Stimulated activated CD4-positive, alpha-beta T cell treated with anti-CD3 and anti-CD28 coated beads, Interleukin-2, amount 100 ng/mL, for 24 hours (primary cell): ENCODE data around the gene XRCC5.

Experiments
- DNase-seq, 2 donors: peaks; one replicate each; pipeline ENCODE4 v3.0.0-alpha.2; 2020

XRCC5 gene

GRCh38 chr2:216161967-216162366 lies 52.8 kb downstream of the XRCC5 start:
- no peak for DNase-seq

DNA sequence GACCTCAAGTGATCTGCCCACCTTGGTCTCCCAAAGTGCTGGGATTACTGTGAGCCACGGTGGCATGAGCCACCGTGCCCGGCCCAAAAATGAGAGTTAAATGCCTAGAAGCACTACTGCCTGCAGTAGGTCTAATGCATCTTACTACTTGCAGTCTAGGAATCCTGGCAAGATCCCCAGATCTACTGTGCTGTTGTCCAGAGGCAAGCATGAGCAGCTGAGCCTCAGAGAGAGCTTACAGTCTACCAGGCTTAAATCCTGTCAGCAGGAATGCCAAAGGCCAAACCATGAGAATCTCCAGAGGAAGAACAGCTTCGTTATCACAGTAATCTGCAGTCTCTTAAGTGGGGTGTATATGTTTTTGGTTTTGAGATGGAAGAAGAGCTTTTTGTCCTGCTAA lies 54.4 kb downstream of the XRCC5 start:
- DNase-seq = no peak

- DNase-seq = no peak
Measured at GRCh38 chr2:216164087-216164486, 54.9 kb downstream of the XRCC5 start.

- DNase-seq = no peak
Measured at GRCh38 chr2:216164576-216164975, 55.4 kb downstream of the XRCC5 start.

GRCh38 chr2:216165711-216166110 lies 56.6 kb downstream of the XRCC5 start:
- no peak for DNase-seq

DNA sequence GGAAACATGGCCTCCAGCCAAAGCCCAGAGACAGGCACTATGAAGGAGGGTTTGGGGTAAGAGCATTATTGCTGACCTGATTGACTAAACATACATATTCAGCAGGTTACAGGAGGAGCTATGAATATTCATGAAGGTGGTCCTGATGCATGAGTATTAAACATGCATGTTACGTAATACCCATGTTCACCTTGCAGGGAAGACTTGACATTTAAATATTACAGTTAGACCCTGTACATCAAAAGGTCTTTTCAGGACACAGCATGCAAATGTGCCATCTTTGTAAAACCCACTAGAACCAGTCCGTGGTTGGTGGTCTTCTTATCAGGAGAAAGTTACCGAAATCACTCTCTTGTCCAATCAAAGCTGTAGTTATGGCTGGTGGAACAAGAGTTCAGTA lies 59.9 kb downstream of the XRCC5 start:
- no peak for DNase-seq

DNA sequence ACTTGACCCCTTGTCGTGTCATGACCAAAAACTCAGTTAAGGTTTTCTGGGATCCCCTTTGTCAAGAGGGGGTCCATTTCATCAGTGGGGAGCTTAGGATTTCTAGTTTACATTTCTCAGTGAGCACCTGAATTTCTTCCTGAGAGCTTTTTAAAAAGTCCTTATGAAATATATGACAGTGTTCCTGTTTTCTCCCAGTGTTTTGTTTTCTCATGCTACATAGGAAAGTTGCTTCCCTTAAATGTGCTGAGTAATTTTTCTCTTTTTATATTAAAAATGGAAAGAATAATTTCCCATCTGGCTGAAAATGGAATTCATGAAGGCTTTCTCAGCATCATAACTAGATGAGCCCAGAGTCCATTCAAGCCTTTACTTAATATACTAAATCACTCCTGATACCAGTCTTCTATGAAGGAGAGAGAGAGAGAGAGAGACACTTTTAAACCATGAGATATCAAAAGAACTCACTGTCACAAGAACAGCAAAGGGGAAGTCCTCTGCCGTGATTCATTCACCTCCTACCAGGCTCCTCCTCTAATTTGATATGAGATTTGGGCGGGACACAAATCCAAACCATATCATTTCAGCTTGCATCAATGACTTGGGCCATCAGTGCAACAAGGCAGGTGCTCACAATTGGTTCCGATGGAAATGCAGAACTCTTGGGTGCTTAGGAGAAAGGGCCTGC lies 61.1 kb downstream of the XRCC5 start:
- DNase-seq = no peak

DNA sequence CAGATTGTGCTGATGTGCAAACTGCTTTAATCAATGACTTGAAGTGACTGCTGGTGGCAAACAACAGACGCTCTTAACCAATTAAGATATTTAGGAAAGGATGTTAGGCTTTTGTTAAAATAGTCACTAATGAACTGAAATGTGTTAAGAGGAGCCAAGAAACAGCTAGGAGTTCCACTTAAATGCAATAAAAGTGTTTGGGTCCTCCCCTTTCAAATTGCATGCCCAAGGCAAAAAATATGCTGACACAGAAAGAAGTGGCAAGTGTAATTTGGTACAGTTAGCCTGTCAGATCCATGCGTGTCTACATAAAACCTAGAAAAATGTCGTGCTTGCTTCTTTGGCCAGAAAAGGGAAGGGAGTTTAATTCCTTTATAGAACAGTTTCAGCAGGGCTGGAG lies 61.9 kb downstream of the XRCC5 start:
- DNase-seq = no peak

DNA sequence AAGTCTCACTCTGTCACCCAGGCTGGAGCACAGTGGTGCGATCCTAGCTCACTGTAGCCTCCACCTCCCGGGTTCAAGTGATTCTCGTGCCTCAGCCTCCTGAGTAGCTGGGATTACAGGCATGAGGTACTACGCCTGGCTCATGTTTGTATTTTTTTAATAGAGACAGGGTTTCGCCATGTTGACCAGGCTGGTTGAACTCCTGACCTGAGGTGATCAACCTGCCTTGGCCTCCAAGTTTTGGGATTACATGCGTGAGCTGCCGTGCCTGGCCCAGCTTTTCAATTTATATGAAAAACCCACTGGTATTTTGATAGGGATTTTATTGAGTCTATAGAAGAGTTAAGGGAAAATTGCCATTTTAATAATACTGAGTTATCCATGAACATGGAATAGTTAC lies 63.3 kb downstream of the XRCC5 start:
- no peak for DNase-seq

- no peak for DNase-seq
Measured at GRCh38 chr2:216179015-216179414, 69.9 kb downstream of the XRCC5 start.

GRCh38 chr2:216181351-216181750 lies 72.2 kb downstream of the XRCC5 start:
- DNase-seq = no peak

DNA sequence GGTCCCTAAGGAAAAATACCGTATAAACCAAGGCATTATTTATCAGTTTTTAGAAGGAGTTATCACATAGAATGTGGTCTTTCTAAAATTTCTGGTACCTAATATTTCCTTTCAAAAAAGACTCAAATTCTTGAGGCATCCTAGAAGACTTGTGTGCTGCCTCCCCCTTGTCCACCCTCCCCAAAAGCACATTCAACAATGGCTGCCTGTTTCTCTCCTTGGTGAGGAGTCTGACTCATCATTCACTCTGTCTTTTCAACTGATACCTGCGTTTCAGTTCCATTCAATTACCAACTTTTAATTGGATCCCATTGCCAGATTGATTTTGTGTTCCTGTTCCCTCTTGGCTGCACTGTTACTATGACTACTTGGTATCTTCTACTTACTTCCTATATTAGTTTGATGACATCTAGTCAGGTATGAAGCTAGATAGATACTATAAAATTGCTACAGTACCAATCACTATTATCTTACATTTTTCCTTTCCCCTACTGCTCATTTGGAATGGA lies 72.9 kb downstream of the XRCC5 start:
- no peak for DNase-seq

GRCh38 chr2:216183462-216183861 lies 74.3 kb downstream of the XRCC5 start:
- DNase-seq = no peak

- DNase-seq = no peak
Measured at GRCh38 chr2:216188559-216188850, 79.4 kb downstream of the XRCC5 start.

- no peak for DNase-seq
Measured at GRCh38 chr2:216188956-216189355, 79.8 kb downstream of the XRCC5 start.

DNA sequence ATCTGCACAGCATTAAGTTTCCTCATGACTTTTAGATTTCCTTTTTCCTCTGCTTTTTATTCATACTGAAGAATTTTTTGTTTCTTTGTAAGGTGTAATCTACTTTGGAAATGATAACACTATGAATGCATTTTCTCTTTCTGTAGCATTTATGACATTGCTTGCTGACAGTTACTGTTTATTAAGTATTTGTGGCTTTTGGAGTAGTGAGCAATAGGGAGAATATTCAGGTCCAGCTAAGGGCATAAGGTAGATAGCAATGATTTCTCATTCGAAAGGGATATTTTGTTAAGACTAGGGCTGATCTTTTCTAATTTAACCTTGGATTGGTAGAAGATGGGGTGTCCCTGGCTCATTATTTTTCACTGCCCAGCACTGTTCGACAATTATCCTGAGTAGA lies 80.3 kb downstream of the XRCC5 start:
- DNase-seq = no peak

DNA sequence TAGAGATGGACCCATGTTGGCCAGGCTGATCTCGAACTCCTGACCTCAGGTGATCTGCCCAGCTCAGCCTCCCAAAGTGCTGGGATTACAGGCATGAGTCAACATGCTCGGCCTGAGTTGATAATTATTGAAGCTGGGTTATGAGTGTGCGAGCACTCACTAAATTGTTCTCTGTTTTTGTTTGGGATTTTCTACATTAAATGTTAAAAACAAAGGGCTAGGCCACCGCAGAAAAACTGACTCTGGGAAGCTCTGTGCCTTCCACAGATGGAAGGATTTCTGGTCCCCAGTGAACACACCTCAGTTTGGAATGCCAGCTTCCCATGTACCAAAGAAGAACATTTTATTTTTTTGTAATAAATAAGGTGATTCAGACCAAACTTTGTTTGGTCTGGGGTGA lies 83.0 kb downstream of the XRCC5 start:
- DNase-seq = no peak

DNA sequence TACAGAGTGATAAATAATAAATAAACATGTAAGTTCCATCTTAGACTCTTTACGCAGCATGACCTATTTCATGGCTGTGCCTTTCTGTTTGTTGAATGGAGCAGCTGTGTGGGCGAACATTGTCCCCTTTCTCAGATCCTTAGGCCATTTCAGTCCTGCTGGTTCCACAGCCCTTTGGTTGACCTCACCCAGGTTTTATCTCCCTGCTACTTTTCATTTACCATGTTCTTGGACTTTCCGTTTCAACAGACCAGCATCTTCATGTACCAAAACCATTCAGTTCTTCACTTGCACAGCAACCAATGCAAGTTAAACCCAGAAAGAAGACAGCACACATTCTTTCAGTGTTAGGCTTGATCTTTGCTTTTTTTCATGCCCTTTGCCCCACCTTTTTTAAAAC lies 83.8 kb downstream of the XRCC5 start:
- no peak for DNase-seq

- no peak for DNase-seq
Measured at GRCh38 chr2:216194013-216194412, 84.9 kb downstream of the XRCC5 start.

DNA sequence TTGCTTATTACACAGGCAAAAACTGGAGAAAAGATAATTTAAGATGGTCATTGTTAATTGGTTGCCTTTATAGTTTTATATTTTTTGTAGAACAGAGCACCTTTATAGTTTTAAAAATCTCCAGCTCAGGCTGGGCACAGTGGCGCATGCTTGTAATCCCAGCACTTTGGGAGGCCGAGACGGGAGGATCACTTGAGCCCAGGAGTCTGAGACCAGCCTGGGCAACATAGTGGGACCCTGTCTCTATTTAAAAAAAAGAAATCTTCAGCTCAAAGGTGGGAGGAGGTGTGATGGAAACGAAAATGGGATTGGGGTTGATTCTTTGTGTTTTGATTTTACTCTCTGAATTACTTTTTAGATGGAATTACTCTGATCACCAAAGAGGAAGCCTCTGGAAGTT lies 85.4 kb downstream of the XRCC5 start:
- no peak for DNase-seq

DNA sequence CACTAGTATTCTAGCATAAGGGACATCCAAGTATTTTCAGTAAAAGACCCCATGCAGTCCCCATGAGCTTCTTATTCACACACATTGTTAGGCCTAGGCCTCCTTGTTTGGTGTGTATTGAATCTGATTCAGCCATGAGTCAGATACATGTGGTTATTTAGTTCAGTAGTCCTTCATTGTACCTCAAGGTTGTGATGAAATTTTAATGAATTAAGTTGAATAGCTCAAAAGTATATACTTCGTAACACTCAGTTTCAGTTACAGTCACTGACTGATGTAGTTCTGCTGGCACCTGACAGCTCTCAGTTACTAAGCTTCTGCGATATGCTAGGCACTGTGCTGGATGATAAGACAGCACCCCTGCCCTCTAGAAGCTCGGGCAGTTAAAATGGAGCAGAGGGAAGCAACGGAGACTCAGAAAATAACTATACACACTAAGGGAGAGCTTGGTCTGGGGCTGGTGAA lies 86.4 kb downstream of the XRCC5 start:
- DNase-seq = no peak

DNA sequence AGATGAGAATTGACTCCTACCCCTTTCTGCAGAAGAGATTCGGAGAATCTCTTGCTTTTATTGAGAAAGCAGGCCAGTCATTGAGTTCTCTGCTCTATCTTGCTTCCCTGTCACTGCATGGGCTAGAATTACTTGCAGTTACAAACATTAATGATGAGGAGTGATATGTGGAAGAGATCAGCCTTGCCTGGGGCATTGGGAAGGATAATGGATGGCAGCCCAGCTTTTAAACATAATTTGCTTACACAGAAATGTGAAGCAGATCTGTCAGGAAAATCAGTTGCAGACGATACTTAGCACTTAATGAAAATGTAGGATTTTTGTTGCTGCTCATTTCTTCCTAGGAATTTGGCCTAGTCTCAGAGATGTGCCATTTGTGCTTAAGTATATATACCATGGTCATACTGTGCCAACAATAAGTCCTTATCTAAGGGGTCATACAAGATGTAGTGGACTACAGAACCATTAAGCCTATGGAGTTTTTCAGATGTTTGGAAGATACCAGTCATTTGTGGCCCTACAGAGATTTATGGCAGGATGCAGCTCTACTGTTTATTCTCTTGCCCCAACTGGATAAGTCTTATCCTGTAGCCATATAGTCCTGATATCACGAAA lies 92.7 kb downstream of the XRCC5 start:
- DNase-seq = no peak

DNA sequence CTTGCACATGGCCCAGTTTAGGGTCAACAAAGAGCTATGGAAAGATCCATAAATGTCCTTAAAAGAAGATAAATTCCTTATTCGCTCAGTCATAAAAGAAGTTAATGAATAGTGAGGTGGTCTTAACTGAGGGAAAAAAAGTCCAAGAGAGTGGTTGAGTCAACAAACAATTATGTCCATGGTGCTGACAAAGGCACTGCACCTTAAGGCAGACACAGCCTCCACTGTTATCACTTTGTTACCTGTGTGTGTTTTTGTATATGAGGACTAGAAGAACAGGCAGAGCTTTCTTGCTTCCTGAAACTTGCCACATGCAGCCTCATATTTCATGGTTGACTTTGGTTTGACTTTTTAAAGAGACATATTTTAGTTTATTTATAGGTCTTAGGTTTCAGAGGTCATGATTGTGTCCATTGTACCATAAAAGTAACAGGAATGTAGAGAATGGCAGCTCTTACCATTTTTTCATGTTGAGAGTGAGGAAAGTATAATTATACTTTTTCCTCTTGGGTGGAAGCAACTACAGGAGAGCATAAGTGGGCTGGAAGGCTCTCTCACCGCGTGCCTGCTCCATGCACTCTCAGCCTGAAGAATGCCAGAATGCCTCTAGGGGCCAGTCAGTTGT lies 93.6 kb downstream of the XRCC5 start:
- no peak for DNase-seq

DNA sequence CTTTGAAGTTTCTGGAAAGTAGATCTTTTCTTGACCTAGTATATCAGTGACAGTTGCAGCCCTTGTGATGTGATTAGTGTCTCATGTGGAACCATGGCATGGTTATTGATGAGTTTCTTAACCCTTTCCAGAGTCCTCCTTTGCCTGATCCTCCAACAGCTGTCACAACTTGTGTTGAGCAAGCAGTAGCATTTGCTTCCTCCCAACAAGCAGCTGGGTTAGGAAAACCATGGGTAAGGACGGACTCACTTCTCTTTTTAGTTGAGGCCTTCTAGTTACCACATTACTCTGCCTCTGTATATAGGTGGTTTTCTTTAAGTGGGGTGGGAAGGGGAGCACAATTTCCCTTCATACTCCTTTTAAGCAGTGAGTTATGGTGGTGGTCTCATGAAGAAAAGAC lies 96.3 kb downstream of the XRCC5 start:
- no peak for DNase-seq
